NCI-H187 (cell line): ENCODE results near the gene EDARADD.
"Not testable (repeated sequence)": the region's sequence is repeated elsewhere in the genome, so short reads cannot be mapped to it uniquely, and the experiment has no call there.

Experiments
- DNase-seq, 2 experiments: peaks; one replicate each; lab custom pipeline; 2025; lab: John Stamatoyannopoulos, UW

EDARADD gene

DNA sequence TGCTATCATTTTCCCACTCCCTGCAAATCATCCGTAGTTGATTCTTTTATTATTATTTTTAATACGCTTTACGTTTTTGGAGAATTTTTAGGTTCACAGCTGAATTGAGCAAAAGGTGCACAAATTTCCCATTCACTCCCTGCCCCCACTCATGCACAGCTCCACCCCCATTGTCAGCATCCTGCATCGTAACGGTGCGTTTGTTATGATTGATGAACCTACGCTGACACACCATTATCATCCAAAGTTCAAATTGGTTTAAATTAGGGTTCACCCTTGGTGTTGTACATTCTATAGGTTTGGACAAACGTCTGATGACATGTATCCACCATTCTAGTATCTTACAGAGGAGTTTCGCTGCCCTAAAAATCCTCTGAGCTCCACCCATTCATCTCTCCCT, 44.5 kb downstream of the EDARADD start:
- DNase-seq, result no peak

DNA sequence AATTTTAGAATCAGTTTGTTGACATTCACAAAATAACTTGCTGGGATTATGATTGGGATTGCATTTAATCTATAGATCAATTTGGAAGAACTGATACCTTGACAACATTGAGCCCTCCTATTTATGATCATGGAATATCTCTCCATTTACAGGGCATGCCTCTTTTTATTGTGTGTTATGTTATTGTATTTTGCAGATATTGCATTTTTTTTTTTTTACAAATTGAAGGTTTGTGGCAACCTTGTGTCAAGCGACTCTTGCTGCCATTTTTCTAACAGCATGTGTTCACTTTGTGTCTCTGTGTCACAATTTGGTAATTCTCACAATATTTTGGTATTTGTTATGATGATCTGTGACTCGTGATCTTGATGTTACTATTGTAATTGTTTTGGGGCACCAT, 46.3 kb downstream of the EDARADD start:
- no peak for DNase-seq

DNA sequence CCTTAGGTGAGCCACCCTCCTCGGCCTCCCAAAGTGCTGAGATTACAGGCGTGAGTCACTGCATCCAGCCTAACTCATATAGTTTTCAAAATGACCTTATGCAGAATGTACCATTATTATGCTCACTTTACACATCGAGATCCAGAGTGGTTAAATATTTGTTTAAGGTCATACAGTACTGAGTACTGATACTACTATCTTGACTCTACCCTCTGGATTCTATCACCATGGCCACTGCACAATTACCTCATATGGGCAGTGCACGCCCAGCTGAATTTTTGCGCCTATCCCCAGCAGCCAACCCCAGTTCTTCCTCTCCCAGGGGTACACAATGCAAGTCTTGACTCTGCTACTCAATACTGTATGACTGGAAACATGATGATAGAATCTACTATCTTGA, 56.7 kb downstream of the EDARADD start:
- no peak for DNase-seq

DNA sequence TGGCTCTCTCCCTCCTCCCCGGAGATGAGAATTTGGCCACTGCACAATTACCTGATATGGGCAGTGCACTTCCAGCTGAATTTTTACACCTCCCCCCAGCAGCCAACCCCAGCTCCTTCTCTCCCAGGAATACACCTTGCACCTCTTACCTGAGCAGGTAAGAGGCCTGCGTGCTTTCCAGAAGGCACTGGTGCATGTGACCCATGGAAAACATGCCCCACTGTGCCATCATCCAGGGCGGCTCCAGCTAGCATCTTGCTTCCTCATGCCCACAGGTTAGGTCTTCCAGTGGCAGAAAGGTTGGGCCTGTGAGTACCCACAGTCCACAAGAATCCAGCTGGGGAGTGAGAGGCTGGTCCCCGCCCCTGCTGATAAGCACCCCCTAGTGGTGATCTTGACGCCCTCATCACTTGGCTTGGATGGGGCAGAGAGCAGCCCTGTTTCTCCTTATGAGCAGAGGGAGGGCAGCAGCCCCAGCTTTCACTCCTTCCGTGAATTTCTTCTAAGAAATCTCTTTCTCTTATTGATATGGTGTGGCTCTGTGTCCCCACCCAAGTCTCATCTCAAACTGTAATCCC, 57.8 kb downstream of the EDARADD start:
- no peak for DNase-seq

DNA sequence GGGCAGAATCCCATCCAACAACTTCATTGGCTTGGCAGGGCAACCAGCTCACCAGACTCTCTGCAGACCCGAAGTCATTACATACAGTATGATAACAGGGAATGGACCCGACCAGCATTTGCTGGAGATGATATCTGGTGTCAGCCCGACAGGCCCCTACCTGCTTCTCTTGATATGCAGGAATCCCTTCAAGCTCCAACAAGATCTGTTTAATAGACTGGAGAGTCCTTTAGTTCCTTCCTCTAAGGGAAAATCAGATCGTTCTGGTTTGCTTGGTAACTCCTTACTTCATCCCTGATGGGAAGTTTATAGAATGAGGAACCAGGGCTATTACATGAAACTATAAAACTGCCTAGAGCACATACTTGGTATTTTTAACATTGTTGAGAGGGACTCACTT, 61.2 kb downstream of the EDARADD start:
- no peak for DNase-seq

DNA sequence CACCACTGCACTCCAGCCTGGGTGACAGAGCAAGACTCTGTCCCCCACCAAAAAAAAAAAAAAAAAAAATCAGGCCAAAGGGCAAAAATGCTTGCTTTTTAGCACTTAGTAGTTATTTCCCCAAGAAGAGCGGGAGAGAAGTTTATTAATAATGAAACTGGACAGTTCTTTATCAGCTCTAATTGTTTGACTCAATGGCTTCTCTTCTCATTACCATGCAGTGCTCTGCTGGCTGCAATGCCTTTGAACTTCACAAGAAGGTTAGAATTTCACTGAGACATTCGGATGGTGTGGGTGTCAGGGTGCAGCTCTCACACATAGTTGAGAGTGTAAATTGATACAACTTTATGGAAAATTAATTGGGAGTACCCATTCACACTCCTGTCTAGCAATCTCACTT, 63.7 kb downstream of the EDARADD start:
- no peak for DNase-seq

DNA sequence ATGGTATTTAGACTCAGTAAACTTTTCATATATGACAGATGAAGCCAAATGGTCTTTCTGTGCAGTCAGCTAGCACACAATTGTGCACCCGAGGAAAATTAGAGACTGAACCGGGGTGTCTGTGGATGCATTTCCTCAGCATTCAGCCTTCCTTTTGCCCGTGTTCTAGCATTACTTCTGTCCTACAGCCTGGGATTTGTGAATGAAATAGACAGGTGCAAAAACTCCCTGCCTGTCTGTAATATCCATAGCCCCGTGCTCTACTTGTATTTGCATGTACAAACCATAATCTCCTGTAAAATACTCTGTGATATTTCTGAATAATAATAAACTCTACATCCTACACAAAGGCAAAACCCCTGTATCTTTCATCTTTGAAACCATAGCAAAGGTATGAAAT, 64.9 kb downstream of the EDARADD start:
- no peak for DNase-seq

DNA sequence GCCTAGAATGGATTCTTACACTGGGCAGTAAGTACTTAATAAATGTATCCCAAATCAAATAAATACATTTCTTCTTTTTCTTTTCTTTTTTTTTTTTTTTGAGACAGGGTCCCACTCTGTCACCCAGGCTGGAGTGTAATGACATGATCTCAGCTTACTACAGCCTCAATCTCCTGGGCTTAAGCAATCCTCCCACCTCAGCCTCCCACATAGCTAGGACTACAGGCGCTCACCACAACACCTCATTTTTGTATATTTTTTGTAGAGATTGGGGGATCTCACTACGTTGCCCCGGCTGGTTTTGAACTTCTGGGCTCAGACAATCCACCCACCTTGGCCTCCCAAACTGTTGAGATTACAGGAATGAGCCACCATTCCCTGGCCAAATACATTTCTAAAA, 66.0 kb downstream of the EDARADD start:
- no peak for DNase-seq

DNA sequence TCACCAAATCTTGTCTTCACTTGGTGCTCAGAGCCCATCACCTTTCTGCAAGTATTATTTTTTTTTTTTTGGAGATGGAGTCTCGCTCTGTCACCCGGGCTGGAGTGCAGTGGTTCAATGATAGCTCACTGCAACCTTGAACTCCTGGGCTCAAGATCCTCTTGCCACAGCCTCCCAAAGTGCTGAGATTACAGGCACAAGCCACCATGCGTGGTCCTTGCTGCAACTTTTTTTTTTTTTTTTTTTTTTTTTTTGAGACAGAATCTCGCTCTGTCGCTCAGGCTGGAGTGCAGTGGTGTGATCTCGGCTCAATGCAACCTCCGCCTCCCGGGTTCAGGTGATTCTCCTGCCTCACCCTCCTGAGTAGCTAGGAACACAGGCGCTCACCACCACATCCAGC, 70.1 kb downstream of the EDARADD start:
- not testable (repeated sequence) for DNase-seq

DNA sequence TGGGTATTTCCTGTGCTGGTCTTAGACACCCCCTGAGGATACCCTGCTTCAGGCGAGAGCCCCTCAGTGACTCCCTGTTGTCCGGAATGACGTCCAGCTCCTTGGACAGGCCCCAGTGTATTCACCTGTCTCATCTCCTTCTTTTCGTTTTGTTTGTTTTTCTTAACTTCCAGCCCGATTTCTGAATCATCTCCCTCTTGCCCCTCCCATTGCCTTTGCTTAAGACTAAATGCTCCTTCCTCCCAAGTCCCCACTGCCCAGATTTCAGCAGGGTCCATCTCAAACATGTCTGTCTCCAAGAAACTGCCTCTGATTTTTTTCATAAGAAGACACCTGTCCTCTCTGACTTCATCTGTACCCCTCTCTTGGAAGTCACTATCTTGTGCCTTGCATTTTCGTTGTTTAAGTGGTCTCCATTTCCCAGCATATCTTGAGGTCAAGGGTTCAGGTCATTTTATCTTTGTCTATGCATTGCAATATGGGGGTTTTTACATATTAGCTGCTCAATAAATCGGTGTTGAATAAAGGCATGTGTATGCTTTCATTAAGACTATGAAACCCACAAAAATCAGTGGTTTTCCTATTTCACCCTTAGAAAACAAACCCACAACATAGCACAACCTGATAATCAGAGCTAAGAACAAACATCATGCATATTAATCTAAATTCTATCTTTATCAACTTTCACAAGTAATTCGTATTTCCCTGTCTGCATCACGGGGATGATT, 71.3 kb downstream of the EDARADD start:
- no peak for DNase-seq

DNA sequence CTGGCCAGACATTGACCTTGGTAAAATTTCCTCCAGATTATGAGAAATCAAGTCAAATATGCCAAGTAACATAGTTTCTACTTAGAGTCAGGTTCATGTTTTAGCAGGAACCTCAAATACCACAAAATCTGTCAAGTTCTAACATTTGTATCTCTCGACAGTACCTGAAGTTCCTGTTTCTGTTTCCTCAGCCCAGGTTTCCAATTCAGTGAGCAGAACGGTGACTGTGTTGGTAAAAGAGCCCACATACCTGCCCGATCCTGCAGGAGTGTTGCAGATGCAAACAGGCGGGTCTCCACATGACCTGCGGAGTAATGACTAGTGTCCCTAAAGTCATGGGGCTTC, 71.8 kb downstream of the EDARADD start:
- DNase-seq, result no peak

DNA sequence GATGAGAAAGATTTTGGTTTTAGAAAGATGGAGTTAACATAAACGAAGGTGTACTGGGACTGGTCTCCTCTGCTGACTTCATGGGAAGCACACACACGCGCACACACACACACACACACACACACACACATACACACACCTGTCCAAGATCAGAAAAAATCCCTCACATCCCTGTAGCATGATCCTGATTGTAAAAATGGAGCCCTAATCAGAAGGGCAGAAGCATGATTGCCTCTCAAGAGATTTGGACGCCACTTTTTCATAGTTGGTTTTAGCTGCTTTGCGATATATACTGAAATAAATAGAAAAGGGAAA, 73.2 kb downstream of the EDARADD start:
- DNase-seq, result no peak

DNA sequence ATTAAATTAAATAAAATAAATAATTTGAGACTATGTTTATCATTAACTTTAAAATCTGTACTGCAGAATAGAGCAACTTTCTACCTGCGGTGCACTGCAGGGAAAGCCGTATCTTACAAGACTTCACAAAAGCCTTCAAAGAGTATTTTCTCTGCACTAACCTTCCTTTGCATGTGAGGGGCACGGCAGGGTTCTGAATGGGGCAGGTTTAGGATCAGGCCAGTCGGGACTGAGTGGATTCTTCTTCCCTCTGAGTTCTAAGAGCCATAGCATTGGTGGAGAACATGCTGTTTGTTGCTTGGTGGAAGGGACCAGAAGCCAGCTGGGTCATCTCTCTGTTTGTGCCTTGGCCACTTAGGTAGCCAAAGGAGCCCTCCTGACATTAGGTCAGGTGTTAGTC, 74.5 kb downstream of the EDARADD start:
- no peak for DNase-seq

DNA sequence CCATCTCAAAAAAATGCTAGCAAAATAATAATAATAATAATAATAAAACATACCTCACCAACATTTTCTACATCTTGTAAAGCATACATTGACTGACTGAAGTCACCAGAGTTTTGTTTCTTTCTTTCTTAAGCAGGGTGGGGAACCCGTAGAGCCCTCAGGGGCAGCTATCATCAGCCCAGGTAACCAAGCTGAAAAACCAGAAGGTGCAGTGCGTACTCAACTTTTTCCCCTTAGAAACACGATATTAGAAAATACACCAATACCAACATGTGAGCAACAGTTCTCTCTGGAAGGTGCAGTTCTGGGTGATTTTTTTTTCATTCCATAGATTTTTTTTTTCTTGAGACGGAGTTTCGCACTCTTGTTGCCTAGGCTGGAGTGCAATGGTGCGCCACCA, 75.4 kb downstream of the EDARADD start:
- DNase-seq, result no peak

DNA sequence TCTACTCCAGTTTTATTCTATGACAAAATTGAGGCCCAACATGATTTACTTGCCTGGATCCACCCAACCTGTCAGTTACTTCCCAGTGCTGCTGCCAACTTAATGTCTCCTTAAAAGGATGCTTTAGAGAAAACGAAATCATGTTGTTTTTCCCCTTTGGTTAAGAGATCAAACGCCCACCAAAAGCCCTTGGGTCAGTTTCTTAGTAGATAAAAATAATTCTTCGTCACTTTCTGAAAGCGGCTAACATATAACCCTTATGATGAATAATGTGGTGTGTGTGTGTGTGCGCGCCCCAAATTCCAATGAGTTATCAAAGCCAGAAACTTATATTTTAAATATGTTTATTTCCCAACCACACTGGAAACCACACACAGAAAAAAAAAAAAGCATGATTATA, 77.0 kb downstream of the EDARADD start:
- no peak for DNase-seq

DNA sequence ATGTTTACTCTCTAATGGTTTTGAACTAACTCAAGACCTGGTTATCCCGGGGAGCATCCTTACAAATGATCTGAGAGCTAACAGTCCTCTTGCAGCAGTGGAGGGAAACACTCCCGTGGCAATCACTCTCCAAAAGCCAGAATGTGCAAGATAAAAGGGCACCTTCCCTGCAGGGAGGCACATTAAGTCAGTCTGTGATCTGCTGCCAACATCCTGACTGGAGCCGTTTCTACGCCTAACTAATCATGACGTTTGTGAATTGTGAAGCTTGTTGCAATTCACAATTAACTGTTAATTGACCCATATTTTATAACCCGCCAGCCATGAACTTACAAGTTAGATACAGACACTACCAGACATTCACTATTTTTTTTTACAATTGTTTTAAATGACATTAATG, 77.6 kb downstream of the EDARADD start:
- DNase-seq, result no peak

DNA sequence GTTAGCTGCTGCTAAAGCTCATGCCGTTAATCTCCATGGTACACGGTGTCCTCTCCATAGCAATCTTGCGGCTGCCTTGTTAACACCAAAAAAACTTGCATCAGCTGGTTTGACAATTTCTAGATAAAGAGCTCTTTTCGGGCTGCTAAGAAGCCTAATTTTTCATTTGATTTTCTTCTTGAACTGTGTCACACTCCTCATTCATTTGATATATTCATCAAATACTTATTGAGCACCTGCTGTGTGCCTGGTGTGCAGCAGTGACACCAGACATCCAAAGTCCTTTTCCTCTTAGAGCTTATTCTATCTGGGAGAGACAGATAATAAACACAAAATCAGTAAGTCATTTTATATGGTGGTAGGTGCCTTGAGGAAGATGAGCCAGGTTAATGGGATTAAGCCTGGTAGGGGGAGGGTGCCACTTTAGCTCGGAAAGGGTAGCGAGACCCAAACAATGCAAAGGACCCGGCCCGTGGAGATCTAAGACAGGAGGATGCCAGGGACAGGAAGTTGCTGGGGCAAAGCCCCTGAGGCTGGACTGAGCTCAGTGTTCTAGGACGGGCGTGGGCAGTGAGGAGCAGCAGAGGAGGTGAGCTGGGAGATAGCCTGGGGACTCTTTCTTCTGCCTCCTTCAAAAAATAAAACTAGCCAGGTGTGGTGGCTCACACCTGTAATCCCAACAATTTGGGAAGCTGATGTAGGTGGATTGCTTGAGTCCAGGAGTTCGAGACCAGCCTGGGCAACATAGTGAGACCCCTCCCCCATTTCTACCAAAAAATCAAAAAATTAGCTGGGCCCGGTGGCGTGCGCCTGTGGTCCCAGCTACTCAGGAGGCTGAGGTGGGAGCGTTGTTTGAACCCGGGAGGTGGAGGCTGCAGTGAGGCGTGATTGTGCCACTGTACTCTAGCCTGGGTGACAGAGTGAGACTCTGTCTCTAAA, 79.0 kb downstream of the EDARADD start:
- no peak for DNase-seq

DNA sequence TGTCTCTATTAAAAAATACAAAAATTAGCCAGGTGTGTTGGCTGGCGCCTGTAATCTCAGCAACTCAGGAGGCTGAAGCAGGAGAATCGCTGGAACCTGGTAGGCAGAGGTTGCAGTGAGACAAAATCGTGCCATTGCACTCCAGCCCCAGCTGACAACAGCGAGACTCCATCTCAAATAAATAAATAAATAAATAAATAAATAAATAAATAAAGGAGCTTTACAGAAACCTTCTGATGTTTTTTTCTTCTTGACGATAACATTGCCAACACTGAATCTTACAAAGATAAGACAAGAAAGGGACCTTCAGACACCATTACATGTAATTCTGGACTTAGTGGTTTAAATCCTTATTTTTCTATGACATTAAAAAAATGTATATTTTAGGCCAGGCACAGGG, 81.9 kb downstream of the EDARADD start:
- DNase-seq, result no peak

DNA sequence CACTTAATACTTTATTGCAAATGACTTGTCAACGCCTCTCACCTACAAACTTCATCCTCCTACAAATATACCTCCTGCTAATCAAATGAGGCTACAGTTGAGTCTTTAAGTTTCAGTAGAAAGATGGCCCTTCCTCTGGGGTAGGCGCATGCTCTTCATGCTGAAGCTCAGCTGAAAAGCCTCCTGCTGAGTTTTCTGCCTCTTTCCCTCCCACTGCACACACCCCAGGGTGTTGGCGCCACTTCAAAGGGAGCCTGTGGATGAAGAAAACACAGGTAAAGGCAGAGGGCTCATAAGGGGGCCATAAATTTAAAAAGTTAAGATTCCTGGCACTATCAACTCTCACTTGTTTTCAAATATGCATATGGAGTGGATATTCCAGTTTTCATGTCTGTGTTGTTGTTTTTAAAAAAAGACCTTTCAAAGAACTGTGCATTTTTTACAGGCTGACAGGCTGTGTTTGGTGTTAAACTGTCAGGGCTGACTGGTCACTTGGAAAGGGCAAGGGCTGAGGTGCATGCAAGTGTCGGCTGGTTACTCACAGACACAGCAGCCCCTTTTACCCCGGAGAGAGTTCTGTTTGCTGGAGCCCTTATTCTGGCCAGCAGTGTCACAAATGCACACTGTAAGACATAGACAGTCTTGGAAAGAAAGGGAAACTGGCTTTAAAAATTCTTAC, 86.8 kb downstream of the EDARADD start:
- no peak for DNase-seq

DNA sequence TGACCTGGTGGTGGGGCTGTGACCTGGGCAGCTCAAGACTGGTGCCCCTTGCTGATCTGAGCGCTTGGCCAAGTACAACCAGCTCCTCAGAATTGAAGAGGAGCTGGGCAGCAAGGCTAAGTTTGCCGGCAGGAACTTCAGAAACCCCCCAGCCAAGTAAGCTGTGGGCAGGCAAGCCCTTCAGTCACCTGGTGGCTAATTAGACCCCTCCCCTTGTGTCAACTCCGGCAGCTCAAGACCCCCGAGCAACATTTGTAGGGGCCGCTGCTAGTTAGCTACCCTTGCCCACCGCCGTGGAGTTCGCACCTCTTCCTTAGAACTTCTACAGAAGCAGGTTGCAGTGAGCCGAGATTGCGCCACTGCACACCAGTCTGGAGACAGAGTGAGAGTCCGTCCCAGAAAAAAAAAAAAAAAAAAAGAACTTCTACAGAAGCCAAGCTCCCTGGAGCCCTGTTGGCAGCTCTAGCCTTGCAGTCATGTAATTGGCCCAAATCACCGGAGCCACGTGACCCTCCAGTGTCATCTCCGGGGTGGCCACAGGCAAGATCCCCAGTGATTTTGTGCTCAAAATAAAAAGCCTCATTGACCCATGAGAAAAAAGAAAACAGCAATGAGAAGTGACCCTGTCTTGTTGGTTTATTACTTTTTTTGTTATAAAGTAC, 90.4 kb downstream of the EDARADD start:
- DNase-seq, result no peak

DNA sequence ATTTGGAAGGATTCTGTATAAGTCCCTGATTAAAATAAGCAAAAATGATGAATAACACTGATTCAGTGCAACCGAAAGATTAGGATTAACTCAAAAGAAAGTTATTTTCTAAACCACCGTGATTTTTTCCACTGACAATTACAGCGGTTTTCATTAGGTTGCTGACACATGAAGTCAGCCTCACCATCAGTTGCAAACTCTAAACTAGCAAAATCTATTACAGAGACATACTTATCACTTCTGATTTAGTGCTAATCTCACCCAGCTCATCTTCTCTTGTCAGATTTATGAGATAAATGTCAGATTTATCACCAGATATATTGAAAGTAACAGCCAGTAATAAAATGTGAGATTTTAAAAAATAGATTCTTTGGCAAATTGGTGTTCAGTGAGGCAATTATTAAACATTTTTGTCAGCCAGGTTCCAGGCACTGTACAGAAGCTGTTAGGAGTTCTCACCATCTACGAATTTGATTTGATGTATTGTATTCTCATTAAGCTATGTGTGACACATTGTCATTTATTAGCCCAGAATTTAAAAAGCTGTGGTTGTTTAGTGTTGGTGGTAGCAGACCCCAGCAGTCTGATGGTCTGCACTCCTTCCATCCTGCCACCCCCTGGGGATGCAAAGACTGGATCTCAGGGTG, 92.4 kb downstream of the EDARADD start:
- no peak for DNase-seq

DNA sequence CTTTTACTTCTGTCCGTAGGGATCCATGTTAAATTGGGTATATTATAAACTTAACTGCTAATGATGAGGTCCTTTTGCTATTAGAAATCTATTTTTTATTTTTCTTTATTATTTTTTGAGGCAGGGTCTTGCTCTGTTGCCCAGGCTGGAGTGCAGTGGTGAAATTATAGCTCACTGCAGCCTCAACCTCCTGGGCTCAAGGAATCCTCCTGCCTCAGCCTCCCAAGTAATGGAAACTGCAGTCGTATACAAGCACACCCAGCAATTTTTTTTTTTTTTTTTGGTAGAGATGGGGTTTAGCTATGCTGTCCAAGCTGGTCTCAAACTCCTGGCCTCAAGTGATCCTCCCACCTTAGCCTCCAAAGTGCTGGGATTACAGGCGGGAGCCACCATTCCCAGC, 95.1 kb downstream of the EDARADD start:
- not testable (repeated sequence) for DNase-seq
